Body of pancreas (tissue), 4 donors: ENCODE results near the gene CFAP58. TPM values are rescaled to one million over a fixed set of nuclear protein-coding genes. Genes with fewer than 3 reads are reported as not detected.

Experiments used
- ATAC-seq: fragments of 150-250 bp; one replicate; pipeline ENCODE4 v1.9.1; 2016
- DNase-seq, 4 donors: peaks; one replicate each; pipeline ENCODE4 v3.0.0-alpha.2; 2019
- H3K27ac ChIP-seq, 4 donors: fragments of 200-600 bp; sonication (generic); 1 replicate in 3 of 4; 2 replicates in 1 of 4; pipeline versions ENCODE4 v1.5.1 to v1.6.1; 2016 to 2019; ENCODE audit warnings: mild to moderate bottlenecking in 1 of 4, mixed read lengths in 1 of 4, moderate library complexity in 1 of 4
- H3K27me3 ChIP-seq, 2 donors: fragments of 200-600 bp; sonication (generic); one replicate each; pipeline ENCODE4 v1.6.0; 2016; ENCODE audit warnings: mild to moderate bottlenecking in 1 of 2
- H3K36me3 ChIP-seq, 2 donors: fragments of 200-600 bp; sonication (generic); replicated peaks in 1 of 2; 2 replicates each; pipeline ENCODE4 v1.5.1; 2016; ENCODE audit warnings: low read depth in 2 of 2; ENCODE audit not compliant: insufficient read depth in 1 of 2
- H3K4me1 ChIP-seq: fragments of 200-600 bp; sonication (generic); one replicate; pipeline ENCODE4 v1.6.0; 2016
- H3K4me3 ChIP-seq, 2 donors: fragments of 200-600 bp; sonication (generic); 1 replicate in 1 of 2; 2 replicates in 1 of 2; pipeline ENCODE4 v1.5.1; 2016 to 2019
- H3K9me3 ChIP-seq, 3 donors: fragments of 200-600 bp; sonication (generic); 1 replicate in 2 of 3; 2 replicates in 1 of 3; pipeline ENCODE4 v1.5.1; 2016
- POLR2A ChIP-seq, 3 donors: fragments of 450-650 bp; IDR thresholded peaks; one replicate each; pipeline ENCODE4 v1.6.1; 2016; ENCODE audit warnings: antibody characterized with exemption in 3 of 3, mild to moderate bottlenecking in 2 of 3
- WGBS, 2 donors: methylation state at CpG; one replicate each; pipeline ENCODE4 v1.1.5; 2017; 5-methylcytosine and 5-hydroxymethylcytosine counted together
- intact Hi-C: fragments of 100-400 bp; cut with DNase I; formaldehyde crosslinking; loops from one replicate; pipeline ENCODE4 v1.15.1; 2023
- total RNA-seq, 2 donors: library from RNA; depleted of rRNA; stranded (reverse); fragments of >200 nt; gene quantifications; one replicate each; pipeline ENCODE4 v1.1.0, GENCODE V29; 2016
- TF ChIP-seq, protein P1 (sequence below), 7 experiments: fragments of 450-650 bp in 4 of 7; fragments of 200-600 bp in 3 of 7; sonication (generic) in 3 of 7; IDR thresholded peaks; one replicate each; pipeline ENCODE4 v1.5.1; 2016 to 2019; ENCODE audit warnings: antibody characterized with exemption in 7 of 7

The CFAP58 gene
- total RNA-seq, 2 donors from 2014 or later = 0.26 TPM; not detected in 1

DNA sequence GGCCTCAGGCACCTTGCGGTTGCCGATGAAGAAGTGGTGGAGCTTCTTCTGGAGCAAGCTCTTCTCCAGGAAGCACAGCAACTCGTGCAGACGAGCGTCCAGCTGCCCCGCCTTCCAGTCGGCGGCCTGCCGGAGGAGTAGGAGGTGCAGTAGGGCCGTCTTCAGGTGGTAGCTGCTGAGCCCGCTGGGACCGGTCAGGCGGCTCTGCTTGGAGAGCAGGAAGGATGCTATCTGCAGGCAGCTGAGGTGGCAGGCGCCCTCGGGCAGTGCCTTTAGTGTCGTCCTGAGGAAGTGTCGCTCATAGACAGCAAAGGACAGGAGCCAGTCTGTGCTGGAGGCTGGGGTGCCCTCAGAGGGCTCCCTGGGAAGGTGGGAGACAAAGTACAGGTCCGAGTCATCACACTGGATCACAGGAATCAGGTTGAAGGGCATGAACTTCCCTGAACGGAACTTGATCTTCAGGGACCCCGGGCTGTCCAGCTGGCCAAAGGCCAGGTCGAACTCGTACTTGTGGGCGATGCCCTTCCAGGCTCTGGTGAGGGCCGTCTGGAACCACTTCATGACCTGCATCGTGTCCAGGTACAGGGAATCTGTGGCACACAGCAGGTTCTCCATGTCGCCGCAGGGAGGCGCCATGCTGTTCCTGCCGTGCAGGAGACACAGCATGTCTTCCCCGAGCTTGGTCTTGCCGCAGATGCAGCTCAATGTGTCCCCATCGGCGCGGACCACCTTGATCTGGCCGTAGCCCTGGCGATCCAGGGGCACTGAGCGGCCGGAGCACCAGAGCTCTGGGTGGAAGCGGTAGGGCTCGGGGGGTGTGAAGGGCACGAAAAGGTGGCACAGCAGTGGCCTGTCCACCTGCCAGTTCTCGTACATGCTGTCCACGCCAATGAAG is 38.8 kb upstream of the CFAP58 start:
- Histone ChIP-seq H3K4me1 (peaks cover 16% of the 10 kb centered on the region), H3K9me3 (no peaks in the 10 kb centered on the region), H3K27me3 (no peaks in the 10 kb centered on the region), H3K27ac (no peak overlapping the region), H3K36me3 (peaks cover 8 to 19% of the 10 kb centered on the region in 2 donors), H3K4me3 (no peak overlapping the region)
- no peak for DNase-seq
- WGBS, 2 donors = 88 to 98% methylated on average over 15 to 40 of the region's 43 CpGs
- TF ChIP-seq, protein P1, sequence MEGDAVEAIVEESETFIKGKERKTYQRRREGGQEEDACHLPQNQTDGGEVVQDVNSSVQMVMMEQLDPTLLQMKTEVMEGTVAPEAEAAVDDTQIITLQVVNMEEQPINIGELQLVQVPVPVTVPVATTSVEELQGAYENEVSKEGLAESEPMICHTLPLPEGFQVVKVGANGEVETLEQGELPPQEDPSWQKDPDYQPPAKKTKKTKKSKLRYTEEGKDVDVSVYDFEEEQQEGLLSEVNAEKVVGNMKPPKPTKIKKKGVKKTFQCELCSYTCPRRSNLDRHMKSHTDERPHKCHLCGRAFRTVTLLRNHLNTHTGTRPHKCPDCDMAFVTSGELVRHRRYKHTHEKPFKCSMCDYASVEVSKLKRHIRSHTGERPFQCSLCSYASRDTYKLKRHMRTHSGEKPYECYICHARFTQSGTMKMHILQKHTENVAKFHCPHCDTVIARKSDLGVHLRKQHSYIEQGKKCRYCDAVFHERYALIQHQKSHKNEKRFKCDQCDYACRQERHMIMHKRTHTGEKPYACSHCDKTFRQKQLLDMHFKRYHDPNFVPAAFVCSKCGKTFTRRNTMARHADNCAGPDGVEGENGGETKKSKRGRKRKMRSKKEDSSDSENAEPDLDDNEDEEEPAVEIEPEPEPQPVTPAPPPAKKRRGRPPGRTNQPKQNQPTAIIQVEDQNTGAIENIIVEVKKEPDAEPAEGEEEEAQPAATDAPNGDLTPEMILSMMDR (IDR thresholded peaks at IDR 0.05) = no peak
- TF ChIP-seq POLR2A (IDR thresholded peaks at IDR 0.05) = no peak
- no peak for ATAC-seq
- intact Hi-C loops = no loop called here

DNA sequence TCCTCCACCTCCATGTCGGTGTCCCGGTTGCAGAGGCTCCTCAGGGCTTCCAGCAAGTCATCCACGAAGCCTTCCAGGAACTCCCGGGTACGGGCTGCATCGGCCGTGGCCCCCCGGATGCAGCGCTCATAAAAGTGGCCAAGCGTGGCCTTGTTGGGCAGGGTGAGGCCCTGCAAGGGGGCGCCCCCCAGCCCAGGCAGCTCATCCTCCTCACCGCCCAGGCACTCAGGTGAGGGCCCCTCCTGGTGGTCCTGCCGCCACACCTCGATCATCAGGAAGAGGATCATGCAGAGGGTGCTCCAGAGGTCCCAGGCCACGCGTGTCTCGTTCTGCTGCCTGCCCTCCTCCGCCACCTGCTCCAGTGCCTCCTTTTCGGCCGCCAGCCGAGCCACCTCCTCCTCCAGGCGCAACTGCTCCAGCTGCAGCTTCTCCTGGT is 38.1 kb upstream of the CFAP58 start:
- ATAC-seq (no peak), DNase-seq (no peak)
- Histone ChIP-seq H3K27me3 (no peaks in the 10 kb centered on the region), H3K4me1 (peaks cover 11% of the 10 kb centered on the region), H3K9me3 (no peaks in the 10 kb centered on the region), H3K36me3 (peaks cover 8 to 19% of the 10 kb centered on the region in 2 donors), H3K4me3 (no peak overlapping the region), H3K27ac (no peak overlapping the region)
- TF ChIP-seq, protein P1 (IDR thresholded peaks at IDR 0.05) = no peak
- TF ChIP-seq POLR2A (IDR thresholded peaks at IDR 0.05) = no peak
- intact Hi-C loops = no loop called here
- WGBS, 2 donors = 93 to 96% methylated on average over 12 to 21 of the region's 22 CpGs

DNA sequence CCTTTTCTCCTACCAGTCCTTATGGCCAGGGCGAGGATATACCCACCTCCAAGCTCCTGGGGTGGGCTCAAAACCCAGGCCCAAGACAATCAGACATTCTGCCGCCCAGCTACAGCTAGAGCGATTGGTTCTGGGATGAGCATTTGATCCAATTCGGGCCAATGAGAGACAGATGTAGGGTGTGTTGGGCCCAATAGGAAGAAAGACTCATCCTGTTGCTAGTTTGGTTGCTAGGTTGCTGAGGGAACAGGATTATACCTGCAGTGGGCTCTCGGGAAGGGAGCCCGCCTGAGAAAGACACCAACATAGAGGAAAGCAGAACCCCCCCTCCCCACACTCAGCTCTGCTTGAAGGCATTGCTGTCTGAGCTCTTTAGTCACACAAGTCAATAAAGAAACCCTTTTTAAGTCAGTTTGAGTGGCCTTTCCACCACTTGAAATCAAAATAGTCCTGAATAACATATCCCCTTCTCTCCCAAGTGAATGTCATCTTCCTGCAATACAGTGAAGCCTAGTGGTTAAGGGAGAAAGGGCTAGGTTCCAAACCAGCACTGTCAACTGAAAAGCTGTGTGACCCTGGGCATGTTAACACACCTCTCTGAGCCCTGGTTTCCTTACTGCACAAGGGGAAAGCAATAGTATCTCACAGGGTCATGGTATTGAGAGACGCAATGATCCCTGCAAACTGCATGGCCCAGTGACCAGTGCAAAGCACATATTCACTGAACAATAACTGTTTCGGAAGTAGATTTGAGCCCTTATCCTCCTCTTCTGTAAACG is 37.1 kb upstream of the CFAP58 start:
- DNase-seq = no peak
- Histone ChIP-seq H3K4me3 (no peak overlapping the region), H3K9me3 (no peaks in the 10 kb centered on the region), H3K27ac (no peak overlapping the region), H3K4me1 (peaks cover 12% of the 10 kb centered on the region), H3K36me3 (peaks cover 8 to 19% of the 10 kb centered on the region in 2 donors), H3K27me3 (no peaks in the 10 kb centered on the region)
- WGBS, 2 donors = 76 to 92% methylated on average over 9 of the region's 9 CpGs
- intact Hi-C loops = no loop called here
- no peak for TF ChIP-seq POLR2A (IDR thresholded peaks at IDR 0.05)
- TF ChIP-seq, protein P1 (IDR thresholded peaks at IDR 0.05) = no peak
- ATAC-seq = no peak

DNA sequence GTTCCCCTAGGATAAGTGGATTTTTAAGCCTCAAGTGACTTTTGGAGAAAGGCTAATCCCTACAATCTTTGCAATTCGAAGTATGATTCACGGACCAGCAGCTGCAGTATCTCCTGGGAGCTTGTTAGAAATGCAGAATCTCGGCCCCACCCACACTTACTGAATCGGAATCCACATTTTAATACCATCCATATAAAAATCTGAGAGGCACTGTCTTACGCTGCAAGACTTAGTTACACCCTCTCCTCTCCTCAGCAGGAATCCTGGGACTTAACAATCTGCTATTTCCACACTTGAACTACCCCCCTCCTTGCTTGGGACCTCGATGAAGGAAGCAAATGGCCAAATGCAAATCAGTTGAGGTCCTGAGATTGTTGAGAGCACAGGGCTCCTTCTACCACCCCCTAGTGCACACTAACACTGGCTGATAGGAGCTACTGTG is 36.3 kb upstream of the CFAP58 start:
- Histone ChIP-seq H3K9me3 (no peaks in the 10 kb centered on the region), H3K36me3 (peaks cover 8 to 19% of the 10 kb centered on the region in 2 donors), H3K27ac (no peak overlapping the region), H3K4me1 (peaks cover 20% of the 10 kb centered on the region), H3K27me3 (no peaks in the 10 kb centered on the region), H3K4me3 (no peak overlapping the region)
- no peak for TF ChIP-seq POLR2A (IDR thresholded peaks at IDR 0.05)
- 76 to 81% methylated on average over 6 of the region's 6 CpGs for WGBS, 2 donors
- ATAC-seq (peak; percentile 39), DNase-seq (no peak)
- intact Hi-C loops = no loop called here

DNA sequence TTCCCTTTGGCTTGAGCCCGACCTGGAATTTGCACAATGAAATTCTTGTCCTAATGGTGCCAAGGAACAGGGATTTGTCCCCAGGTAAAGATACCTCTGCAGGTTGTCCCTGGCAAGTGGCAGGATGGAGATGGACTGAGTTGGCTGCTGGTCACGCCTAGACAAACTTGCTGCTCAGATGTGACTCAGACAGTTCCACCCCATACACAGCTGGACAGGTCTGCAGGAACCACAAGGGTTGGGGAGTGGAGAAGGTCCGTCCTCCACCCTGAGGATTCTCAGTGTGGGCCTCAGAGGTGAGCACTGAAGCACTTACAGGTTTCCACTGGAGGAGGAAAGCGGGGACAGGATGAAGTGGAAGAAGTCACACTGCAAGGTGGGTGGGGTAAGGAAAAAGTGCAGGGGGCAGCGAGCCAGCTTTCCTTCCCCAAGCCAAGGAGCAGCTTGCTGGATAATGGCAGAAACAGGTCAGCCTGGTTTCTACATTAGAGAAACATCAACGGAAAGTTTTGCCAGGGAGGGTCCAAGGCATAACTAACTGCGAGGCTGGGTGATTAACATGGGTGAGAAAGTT is 35.8 kb upstream of the CFAP58 start:
- 87 to 95% methylated on average over 6 to 7 of the region's 7 CpGs for WGBS, 2 donors
- Histone ChIP-seq H3K36me3 (peaks cover 8 to 19% of the 10 kb centered on the region in 2 donors), H3K4me1 (peaks cover 25% of the 10 kb centered on the region), H3K9me3 (no peaks in the 10 kb centered on the region), H3K4me3 (no peak overlapping the region), H3K27me3 (no peaks in the 10 kb centered on the region), H3K27ac (no peak overlapping the region)
- DNase-seq (no peak), ATAC-seq (no peak)
- no peak for TF ChIP-seq POLR2A (IDR thresholded peaks at IDR 0.05)
- TF ChIP-seq, protein P1 (IDR thresholded peaks at IDR 0.05) = no peak
- intact Hi-C loops = no loop called here
